CD4-positive, alpha-beta T cell (primary cell): ENCODE data around the gene RANBP3. TPM values are rescaled to one million over a fixed set of nuclear protein-coding genes. Genes with fewer than 3 reads are reported as not detected.

Source experiments
- ATAC-seq: fragments of 200-7000 bp; cut with Tn5 transposase; one replicate; pipeline ENCODE4 v1.10.0; 2022; ENCODE audit warnings: mild to moderate bottlenecking; ENCODE audit not compliant: poor library complexity
- CTCF ChIA-PET: fragments of 350-600 bp; sonication (Branson Sonifier 250); formaldehyde crosslinking; loops from one replicate; lab custom pipeline; 2021; ENCODE audit warnings: antibody characterized with exemption, inconsistent platforms; lab: Charles Lee
- POLR2A ChIA-PET: fragments of 350-600 bp; sonication (Branson Sonifier 250); formaldehyde crosslinking; loops from one replicate; lab custom pipeline; 2021; ENCODE audit warnings: antibody characterized with exemption, inconsistent platforms; lab: Charles Lee
- DNase-seq, 14 experiments: peaks; one replicate each; pipeline ENCODE4 v3.0.0-alpha.2; 2013 to 2020; ENCODE audit warnings: mixed read lengths in 2 of 14
- H3K27ac ChIP-seq, 2 donors: one replicate each; pipeline versions ENCODE4 v1.5.1 to v1.7.0; 2013; ENCODE audit warnings: low read length in 2 of 2, low read depth in 1 of 2, mild to moderate bottlenecking in 1 of 2
- H3K27me3 ChIP-seq, 2 experiments: 1 replicate in 1 of 2; 2 replicates in 1 of 2; pipeline versions ENCODE4 v1.6.1 to v1.7.0; 2013; ENCODE audit warnings: low read length in 2 of 2, control low read depth in 1 of 2, mild to moderate bottlenecking in 1 of 2, moderate library complexity in 1 of 2; ENCODE audit not compliant: insufficient read depth in 2 of 2, control insufficient read depth in 1 of 2
- H3K36me3 ChIP-seq: one replicate; pipeline ENCODE4 v1.6.1; 2013; ENCODE audit warnings: low read length, control low read depth; ENCODE audit not compliant: insufficient read depth
- H3K4me1 ChIP-seq: one replicate; pipeline ENCODE4 v1.6.1; 2013; ENCODE audit warnings: low read length, control low read depth; ENCODE audit not compliant: insufficient read depth
- H3K4me3 ChIP-seq: one replicate; pipeline ENCODE4 v1.5.1; 2013; ENCODE audit warnings: mild to moderate bottlenecking, low read length, moderate library complexity
- H3K9me3 ChIP-seq, 2 experiments: 1 replicate in 1 of 2; 2 replicates in 1 of 2; pipeline versions ENCODE4 v1.6.1 to v1.7.0; 2013; ENCODE audit warnings: low read length in 2 of 2, mild to moderate bottlenecking in 2 of 2, control low read depth in 1 of 2, moderate library complexity in 1 of 2; ENCODE audit not compliant: control insufficient read depth in 1 of 2, insufficient read depth in 1 of 2
- H3K27ac Mint-ChIP-seq: one replicate; pipeline ENCODE4 v1.8.0; 2020; ENCODE audit warnings: mixed read lengths
- H3K27me3 Mint-ChIP-seq: one replicate; pipeline ENCODE4 v1.8.0; 2021; ENCODE audit warnings: mixed read lengths
- H3K36me3 Mint-ChIP-seq: one replicate; pipeline ENCODE4 v1.8.0; 2021; ENCODE audit warnings: low read depth, mixed read lengths
- H3K4me1 Mint-ChIP-seq: one replicate; pipeline ENCODE4 v1.8.0; 2021; ENCODE audit warnings: low read depth, mixed read lengths
- H3K4me3 Mint-ChIP-seq: one replicate; pipeline ENCODE4 v1.8.0; 2020; ENCODE audit warnings: mild to moderate bottlenecking, mixed read lengths
- H3K9me3 Mint-ChIP-seq: one replicate; pipeline ENCODE4 v1.8.0; 2020; ENCODE audit warnings: mixed read lengths
- intact Hi-C, 2 experiments: fragments of 100-400 bp; cut with DNase I in 1 of 2; cut with micrococcal nuclease in 1 of 2; formaldehyde crosslinking; loops; one replicate each; pipeline versions ENCODE4 v1.15.1 to v1.9.0; 2023 to 2025; cut with DNase I, micrococcal nuclease
- total RNA-seq, 174 experiments: library from RNA in 2 of 174; stranded (reverse) in 2 of 174; gene quantifications; one replicate each; pipeline ENCODE4 v1.2.3 and lab custom pipeline; 2021 to 2026
- TF ChIP-seq, protein P1 (sequence below): fragments of 200-600 bp; IDR thresholded peaks from one replicate; pipeline ENCODE4 v1.8.0; 2022; ENCODE audit warnings: antibody characterized with exemption, mild to moderate bottlenecking

Gene RANBP3
- total RNA-seq, 2 experiments from 2014 or later = 82.7 to 88.7 TPM

DNA sequence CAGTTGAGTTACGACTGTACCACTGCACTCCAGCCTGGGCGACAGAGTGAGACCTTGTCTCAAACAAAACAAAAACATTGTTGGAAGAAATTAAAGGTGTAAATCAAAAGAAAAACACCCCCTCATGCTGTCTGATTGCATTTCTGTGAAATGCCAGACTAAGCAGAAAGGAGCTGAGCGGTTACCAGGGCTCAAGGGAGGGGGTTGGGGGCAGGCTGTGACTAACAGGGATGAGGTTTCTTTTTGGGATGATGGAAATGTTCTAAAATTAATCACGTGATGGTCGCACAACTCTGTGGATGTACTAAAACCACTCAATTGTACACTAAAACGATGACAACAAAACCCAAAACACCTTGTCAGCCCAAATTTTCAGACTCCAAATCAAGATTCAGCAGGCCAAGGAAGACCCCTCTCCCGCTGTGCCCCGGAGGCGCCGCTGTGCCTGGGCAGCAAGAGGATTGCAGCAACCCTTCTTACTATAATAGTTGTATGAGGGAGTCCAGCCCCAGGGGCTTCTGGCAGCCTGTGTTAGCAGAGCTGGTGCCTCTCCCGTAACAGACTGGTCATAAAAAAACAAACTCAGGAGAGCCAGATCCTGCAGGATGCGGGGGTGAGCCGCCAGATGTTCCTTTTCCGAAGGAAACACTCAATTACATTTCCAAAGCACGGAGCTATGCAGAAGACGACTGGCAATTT is 43.0 kb downstream of the RANBP3 start:
- POLR2A ChIA-PET = interaction anchor here (1.9 kb wide), 2 partner anchors 27 to 31 kb away, joined by 4 to 5 read pairs; partner anchors contain the start of gene NDUFA11
- no peaks in the 10 kb centered on the region for H3K4me1 ChIP-seq
- no peak overlapping the region for H3K27ac Mint-ChIP-seq

DNA sequence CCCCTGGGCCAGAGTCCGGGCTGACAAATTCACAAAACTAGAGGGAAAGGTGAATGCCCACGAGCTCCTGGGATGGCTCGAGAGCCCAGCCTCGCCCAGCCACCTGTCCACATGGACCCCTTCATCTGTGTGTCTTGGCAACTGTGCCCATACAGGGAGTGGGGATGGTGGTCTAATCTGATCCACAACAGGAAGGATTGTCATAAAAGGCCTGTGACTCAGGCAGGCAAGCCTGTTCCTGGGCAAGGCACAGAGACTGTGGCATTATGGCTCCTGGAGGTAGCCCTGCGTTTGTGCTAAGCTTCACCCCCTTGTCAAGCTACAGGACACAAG is 43.9 kb downstream of the RANBP3 start:
- H3K9me3 ChIP-seq = no peaks in the 10 kb centered on the region
- no peaks in the 10 kb centered on the region for H3K27me3 ChIP-seq
- Mint-ChIP-seq H3K9me3 (no peaks in the 10 kb centered on the region), H3K4me3 (no peak overlapping the region), H3K27me3 (no peaks in the 10 kb centered on the region), H3K27ac (no peak overlapping the region), H3K36me3 (peaks cover 90% of the 10 kb centered on the region), H3K4me1 (no peaks in the 10 kb centered on the region)
- H3K27ac ChIP-seq = no peak overlapping the region
- no peaks in the 10 kb centered on the region for H3K4me1 ChIP-seq
- DNase-seq (no peak), ATAC-seq (no peak)
- TF ChIP-seq, protein P1, sequence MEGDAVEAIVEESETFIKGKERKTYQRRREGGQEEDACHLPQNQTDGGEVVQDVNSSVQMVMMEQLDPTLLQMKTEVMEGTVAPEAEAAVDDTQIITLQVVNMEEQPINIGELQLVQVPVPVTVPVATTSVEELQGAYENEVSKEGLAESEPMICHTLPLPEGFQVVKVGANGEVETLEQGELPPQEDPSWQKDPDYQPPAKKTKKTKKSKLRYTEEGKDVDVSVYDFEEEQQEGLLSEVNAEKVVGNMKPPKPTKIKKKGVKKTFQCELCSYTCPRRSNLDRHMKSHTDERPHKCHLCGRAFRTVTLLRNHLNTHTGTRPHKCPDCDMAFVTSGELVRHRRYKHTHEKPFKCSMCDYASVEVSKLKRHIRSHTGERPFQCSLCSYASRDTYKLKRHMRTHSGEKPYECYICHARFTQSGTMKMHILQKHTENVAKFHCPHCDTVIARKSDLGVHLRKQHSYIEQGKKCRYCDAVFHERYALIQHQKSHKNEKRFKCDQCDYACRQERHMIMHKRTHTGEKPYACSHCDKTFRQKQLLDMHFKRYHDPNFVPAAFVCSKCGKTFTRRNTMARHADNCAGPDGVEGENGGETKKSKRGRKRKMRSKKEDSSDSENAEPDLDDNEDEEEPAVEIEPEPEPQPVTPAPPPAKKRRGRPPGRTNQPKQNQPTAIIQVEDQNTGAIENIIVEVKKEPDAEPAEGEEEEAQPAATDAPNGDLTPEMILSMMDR = no peak
- intact Hi-C loops = no loop called here
- CTCF ChIA-PET = no interaction called here
- no peak overlapping the region for H3K4me3 ChIP-seq
- H3K36me3 ChIP-seq = peaks cover 88% of the 10 kb centered on the region
- POLR2A ChIA-PET = interaction anchor here (1.3 kb wide), 1 partner anchor 16 kb away, joined by 3 read pairs; no protein-coding TSS in a partner anchor

More for the DNA sequence above, 43.0 kb downstream of the RANBP3 start:
- H3K27me3 ChIP-seq = no peaks in the 10 kb centered on the region
- intact Hi-C loops = no loop called here
- H3K9me3 Mint-ChIP-seq = no peaks in the 10 kb centered on the region
- DNase-seq = no peak
- no peak overlapping the region for H3K4me3 Mint-ChIP-seq
- H3K9me3 ChIP-seq = no peaks in the 10 kb centered on the region
- H3K27me3 Mint-ChIP-seq = no peaks in the 10 kb centered on the region
- peaks cover 88% of the 10 kb centered on the region for H3K36me3 ChIP-seq
- H3K36me3 Mint-ChIP-seq = peaks cover 90% of the 10 kb centered on the region
- no peaks in the 10 kb centered on the region for H3K4me1 Mint-ChIP-seq
- H3K27ac ChIP-seq = no peak overlapping the region
- TF ChIP-seq, protein P1 = no peak
- no peak for ATAC-seq
- CTCF ChIA-PET = no interaction called here
- H3K4me3 ChIP-seq = no peak overlapping the region

DNA sequence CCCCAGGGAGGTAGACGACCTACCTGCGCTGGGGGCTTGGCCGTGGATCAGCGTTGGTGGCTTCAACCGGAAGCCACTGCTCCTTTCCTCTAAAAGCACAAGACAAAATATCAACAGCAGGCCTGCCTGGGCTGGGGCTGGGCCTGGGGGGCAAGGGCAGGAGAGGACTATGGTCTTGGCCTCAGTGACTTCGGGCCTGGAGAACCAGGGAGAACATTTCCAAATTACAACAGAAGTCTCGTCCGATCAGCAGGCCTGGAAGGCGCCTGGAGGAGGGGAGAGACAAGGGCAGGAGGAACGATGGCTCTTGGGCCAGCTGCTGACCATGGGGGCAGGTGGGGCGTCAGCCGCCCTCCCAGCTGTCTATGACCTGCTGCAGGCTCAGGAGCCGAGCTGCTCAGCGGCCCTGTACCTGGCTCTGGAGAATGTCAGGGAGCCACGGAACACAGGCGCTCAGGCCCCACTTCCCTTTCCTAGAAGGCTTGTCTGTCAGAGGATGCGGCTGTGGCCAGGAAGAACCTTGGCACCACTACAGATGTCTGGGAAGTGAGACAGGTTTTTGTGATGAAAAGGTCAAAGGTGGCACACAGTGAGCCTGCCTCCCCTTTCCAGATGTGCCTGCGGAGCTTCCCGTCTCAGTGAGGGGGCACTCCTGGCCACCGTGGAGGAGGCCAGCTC is 44.4 kb downstream of the RANBP3 start:
- H3K36me3 Mint-ChIP-seq = peaks cover 90% of the 10 kb centered on the region
- no peaks in the 10 kb centered on the region for H3K9me3 Mint-ChIP-seq
- ChIA-PET POLR2A (interaction anchor here (1.3 kb wide), 1 partner anchor 16 kb away, joined by 3 read pairs; no protein-coding TSS in a partner anchor), CTCF (no interaction called here)
- Histone ChIP-seq H3K4me3 (no peak overlapping the region), H3K36me3 (peaks cover 90% of the 10 kb centered on the region), H3K27me3 (no peaks in the 10 kb centered on the region), H3K9me3 (no peaks in the 10 kb centered on the region), H3K4me1 (no peaks in the 10 kb centered on the region), H3K27ac (no peak overlapping the region)
- no peak for DNase-seq
- H3K27me3 Mint-ChIP-seq = no peaks in the 10 kb centered on the region
- no peak overlapping the region for H3K27ac Mint-ChIP-seq
- H3K4me1 Mint-ChIP-seq = no peaks in the 10 kb centered on the region
- H3K4me3 Mint-ChIP-seq = no peak overlapping the region
- TF ChIP-seq, protein P1 = no peak
- intact Hi-C loops = no loop called here
- ATAC-seq = no peak
